Measurements from ENCODE around the gene ZBED5. TPM values are rescaled to one million over a fixed set of nuclear protein-coding genes. Genes with fewer than 3 reads are reported as not detected.
"Not testable (repeated sequence)": the region's sequence is repeated elsewhere in the genome, so short reads cannot be mapped to it uniquely, and the experiment has no call there.

ZBED5 gene
- total and polyA plus RNA-seq, 7 donors, result 20.0 to 47.8 (median 26.4) TPM

- TF ChIP-seq CTCF (IDR thresholded peaks at IDR 0.05), result no peak
- intact Hi-C loops (cut with DNase I), result no loop called here
- no peaks in the 10 kb centered on the region for H3K4me1 ChIP-seq
- DNase-seq, result no peak
- H3K4me3 ChIP-seq, result no peak overlapping the region
- no peak overlapping the region for H3K27ac ChIP-seq
- no peaks in the 10 kb centered on the region for H3K9me3 ChIP-seq
- ATAC-seq, result peak in 3 of 4 donors; percentile 52 to 84 (median 78)
- H3K36me3 ChIP-seq (ENCODE audit: insufficient read depth in 1 of 2, low read depth in 1 of 2), result no peaks in the 10 kb centered on the region
- no peaks in the 10 kb centered on the region for H3K27me3 ChIP-seq (ENCODE audit: insufficient read depth in 3 of 3, low read length in 2 of 3)
Observed at GRCh38 chr11:10838083-10838482, 19.8 kb downstream of the ZBED5 start.

GRCh38 chr11:10836884-10837283, 21.0 kb downstream of the ZBED5 start:
- H3K9me3 ChIP-seq; H3K27me3 ChIP-seq (ENCODE audit: insufficient read depth in 3 of 3, low read length in 2 of 3); DNase-seq; H3K4me3 ChIP-seq; H3K36me3 ChIP-seq (ENCODE audit: insufficient read depth in 1 of 2, low read depth in 1 of 2); ATAC-seq; H3K27ac ChIP-seq; intact Hi-C loops (cut with DNase I); H3K4me1 ChIP-seq: not testable (repeated sequence)
- WGBS, 3 donors, result 91 to 92% (median 91%) methylated on average over 4 of the region's 4 CpGs

- WGBS, 3 donors, result 81 to 88% (median 84%) methylated on average over 4 of the region's 4 CpGs
- no peak for ATAC-seq
- no peak for DNase-seq
- Histone ChIP-seq H3K27ac (no peak overlapping the region), H3K4me1 (no peaks in the 10 kb centered on the region), H3K9me3 (no peaks in the 10 kb centered on the region), H3K36me3 (ENCODE audit: insufficient read depth in 1 of 2, low read depth in 1 of 2) (peaks cover 0 to 9% of the 10 kb centered on the region in 2 donors), H3K4me3 (no peak overlapping the region), H3K27me3 (ENCODE audit: insufficient read depth in 3 of 3, low read length in 2 of 3) (no peaks in the 10 kb centered on the region)
- no peak for TF ChIP-seq CTCF (IDR thresholded peaks at IDR 0.05)
- intact Hi-C loops (cut with DNase I), result no loop called here
Observed at GRCh38 chr11:10829139-10829538, 28.7 kb downstream of the ZBED5 start.

- no peak for TF ChIP-seq CTCF (IDR thresholded peaks at IDR 0.05)
- intact Hi-C loops (cut with DNase I), result no loop called here
- ATAC-seq (no peak), DNase-seq (no peak)
- H3K27ac ChIP-seq, result no peak overlapping the region
- no peaks in the 10 kb centered on the region for H3K27me3 ChIP-seq (ENCODE audit: insufficient read depth in 3 of 3, low read length in 2 of 3)
- H3K9me3 ChIP-seq, result no peaks in the 10 kb centered on the region
- H3K36me3 ChIP-seq (ENCODE audit: insufficient read depth in 1 of 2, low read depth in 1 of 2), result peaks cover 0 to 9% of the 10 kb centered on the region in 2 donors
- no peaks in the 10 kb centered on the region for H3K4me1 ChIP-seq
- 74 to 100% (median 93%) methylated on average over 2 of the region's 2 CpGs for WGBS, 3 donors
- H3K4me3 ChIP-seq, result no peak overlapping the region
Observed at GRCh38 chr11:10828402-10828801, 29.5 kb downstream of the ZBED5 start.

- no peaks in the 10 kb centered on the region for H3K27me3 ChIP-seq (ENCODE audit: insufficient read depth in 3 of 3, low read length in 2 of 3)
- H3K4me1 ChIP-seq, result no peaks in the 10 kb centered on the region
- no peak overlapping the region for H3K4me3 ChIP-seq
- H3K36me3 ChIP-seq (ENCODE audit: insufficient read depth in 1 of 2, low read depth in 1 of 2), result peaks cover 0 to 18% of the 10 kb centered on the region in 2 donors
- 66 to 82% (median 72%) methylated on average over 3 of the region's 3 CpGs for WGBS, 3 donors
- intact Hi-C loops (cut with DNase I), result no loop called here
- no peaks in the 10 kb centered on the region for H3K9me3 ChIP-seq
- TF ChIP-seq CTCF (IDR thresholded peaks at IDR 0.05), result no peak
- no peak for ATAC-seq
- no peak overlapping the region for H3K27ac ChIP-seq
- no peak for DNase-seq
Observed at GRCh38 chr11:10824888-10825287, 33.0 kb downstream of the ZBED5 start.

All from psoas muscle (tissue), 8 donors.